MM.1S (cell line): ENCODE data around the gene VAV3.

Experiments used
- DNase-seq: peaks from one replicate; pipeline ENCODE4 v3.0.0-alpha.2; 2015
- H2AFZ ChIP-seq: fragments of 300-600 bp; sonication (generic); 2 replicates; pipeline ENCODE4 v1.6.0; 2016; ENCODE audit warnings: antibody characterized with exemption, low read length
- H3F3A ChIP-seq: fragments of 300-600 bp; sonication (generic); 2 replicates; pipeline ENCODE4 v1.6.1; 2016; ENCODE audit warnings: mild to moderate bottlenecking, antibody characterized with exemption, low read length, moderate library complexity, mixed read lengths; ENCODE audit not compliant: insufficient read depth
- H3K27ac ChIP-seq: fragments of 300-600 bp; sonication (generic); 2 replicates; pipeline ENCODE4 v1.5.1; 2016; ENCODE audit warnings: mild to moderate bottlenecking, low read length
- H3K27me3 ChIP-seq: fragments of 300-600 bp; sonication (generic); replicated peaks from 2 replicates; pipeline ENCODE4 v1.6.0; 2016; ENCODE audit warnings: low read length; ENCODE audit not compliant: insufficient read depth
- H3K36me3 ChIP-seq: fragments of 300-600 bp; sonication (generic); replicated peaks from 2 replicates; pipeline ENCODE4 v1.6.1; 2016; ENCODE audit warnings: mild to moderate bottlenecking, low read length, mixed read lengths; ENCODE audit not compliant: insufficient read depth
- H3K4me1 ChIP-seq: fragments of 300-600 bp; sonication (generic); 2 replicates; pipeline ENCODE4 v1.6.1; 2016; ENCODE audit warnings: low read length, mixed read lengths
- H3K4me2 ChIP-seq: fragments of 300-600 bp; sonication (generic); 2 replicates; pipeline ENCODE4 v1.6.0; 2016; ENCODE audit warnings: low read depth, low read length
- H3K4me3 ChIP-seq: fragments of 300-600 bp; sonication (generic); 2 replicates; pipeline ENCODE4 v1.5.1; 2016; ENCODE audit warnings: low read length, mixed read lengths
- H3K79me2 ChIP-seq: fragments of 300-600 bp; sonication (generic); 2 replicates; pipeline ENCODE4 v1.6.1; 2016; ENCODE audit warnings: mixed run types, low read length, mixed read lengths
- H3K9ac ChIP-seq: fragments of 300-600 bp; sonication (generic); 2 replicates; pipeline ENCODE4 v1.6.1; 2016; ENCODE audit warnings: low read length, mixed read lengths
- H3K9me2 ChIP-seq: fragments of 300-600 bp; sonication (generic); replicated peaks from 2 replicates; pipeline ENCODE4 v1.6.1; 2016; ENCODE audit warnings: mild to moderate bottlenecking, low read length, mixed read lengths; ENCODE audit not compliant: insufficient read depth
- H3K9me3 ChIP-seq: fragments of 300-600 bp; sonication (generic); replicated peaks from 2 replicates; pipeline ENCODE4 v1.6.1; 2016; ENCODE audit warnings: mild to moderate bottlenecking, low read length, mixed read lengths; ENCODE audit not compliant: insufficient read depth
- H4K20me1 ChIP-seq: fragments of 300-600 bp; sonication (generic); 2 replicates; pipeline ENCODE4 v1.6.1; 2016; ENCODE audit warnings: mild to moderate bottlenecking, low read length, moderate library complexity, mixed read lengths; ENCODE audit not compliant: insufficient read depth
- CTCF ChIP-seq: fragments of 300-600 bp; sonication (generic); IDR thresholded peaks from 2 replicates; pipeline ENCODE4 v1.5.1; 2016; ENCODE audit warnings: antibody characterized with exemption, low read length, mixed read lengths
- EZH2 ChIP-seq: fragments of 300-600 bp; sonication (generic); optimal IDR thresholded peaks from 2 replicates; pipeline ENCODE3; 2017; ENCODE audit warnings: low read depth, mild to moderate bottlenecking, antibody characterized with exemption, low read length, mixed read lengths
- EZH2phosphoT487 ChIP-seq: fragments of 300-600 bp; sonication (generic); IDR thresholded peaks from 2 replicates; pipeline ENCODE4 v1.6.1; 2018; ENCODE audit warnings: antibody characterized with exemption, low read length

Gene VAV3

GRCh38 chr1:107865627-107866026 is 99.4 kb downstream of the VAV3 start:
- no peaks in the 10 kb centered on the region for H3K9me3 ChIP-seq
- no peaks in the 10 kb centered on the region for H3K36me3 ChIP-seq
- peaks cover 3% of the 10 kb centered on the region; the same call in 1 of the 2 replicates for H3K4me1 ChIP-seq
- no peak overlapping the region for H3K4me2 ChIP-seq
- H3K27ac ChIP-seq = no peak overlapping the region
- no peak overlapping the region for H2AFZ ChIP-seq
- no peaks in the 10 kb centered on the region for H3F3A ChIP-seq
- no peak overlapping the region for H3K4me3 ChIP-seq
- no peaks in the 10 kb centered on the region for H3K27me3 ChIP-seq
- H3K9ac ChIP-seq = no peak overlapping the region
- H3K79me2 ChIP-seq = no peaks in the 10 kb centered on the region
- H3K9me2 ChIP-seq = no peaks in the 10 kb centered on the region
- DNase-seq = no peak
- no peaks in the 10 kb centered on the region for H4K20me1 ChIP-seq
- no peak for TF ChIP-seq EZH2
- no peak for TF ChIP-seq EZH2phosphoT487
- TF ChIP-seq CTCF = no peak

- Histone ChIP-seq H2AFZ (no peak overlapping the region), H4K20me1 (no peaks in the 10 kb centered on the region), H3K27me3 (no peaks in the 10 kb centered on the region), H3K27ac (no peak overlapping the region), H3K9ac (no peak overlapping the region), H3K9me2 (no peaks in the 10 kb centered on the region), H3K9me3 (no peaks in the 10 kb centered on the region), H3K4me1 (peaks cover 3% of the 10 kb centered on the region; the same call in 1 of the 2 replicates), H3K4me2 (no peak overlapping the region), H3F3A (no peaks in the 10 kb centered on the region), H3K4me3 (no peak overlapping the region), H3K36me3 (no peaks in the 10 kb centered on the region), H3K79me2 (no peaks in the 10 kb centered on the region)
- no peak for DNase-seq
- TF ChIP-seq CTCF (no peak), EZH2phosphoT487 (no peak), EZH2 (no peak)
Measured at GRCh38 chr1:107863342-107863741, 101.6 kb downstream of the VAV3 start.

GRCh38 chr1:107862064-107862463 is 102.9 kb downstream of the VAV3 start:
- no peaks in the 10 kb centered on the region for H3K27me3 ChIP-seq
- TF ChIP-seq EZH2phosphoT487 = no peak
- TF ChIP-seq CTCF = no peak
- no peak for TF ChIP-seq EZH2
- H3K27ac ChIP-seq = no peak overlapping the region
- no peak overlapping the region for H3K4me2 ChIP-seq
- H3F3A ChIP-seq = no peaks in the 10 kb centered on the region
- H3K9me2 ChIP-seq = no peaks in the 10 kb centered on the region
- peaks cover 3% of the 10 kb centered on the region; the same call in 1 of the 2 replicates for H3K4me1 ChIP-seq
- H3K4me3 ChIP-seq = no peak overlapping the region
- H3K36me3 ChIP-seq = no peaks in the 10 kb centered on the region
- no peaks in the 10 kb centered on the region for H3K9me3 ChIP-seq
- H3K79me2 ChIP-seq = no peaks in the 10 kb centered on the region
- DNase-seq = no peak
- H2AFZ ChIP-seq = no peak overlapping the region
- H3K9ac ChIP-seq = no peak overlapping the region
- H4K20me1 ChIP-seq = no peaks in the 10 kb centered on the region
